H1 (cell line): Measurements from ENCODE around the gene CACNA1B. TPM values are rescaled to one million over a fixed set of nuclear protein-coding genes. Genes with fewer than 3 reads are reported as not detected.
"Not testable (repeated sequence)": the region's sequence is repeated elsewhere in the genome, so short reads cannot be mapped to it uniquely, and the experiment has no call there.

ENCODE experiments used
- CTCF ChIA-PET: fragments of 300-600 bp; sonication (Branson Sonifier 250); formaldehyde crosslinking; loops from one replicate; lab custom pipeline; 2021; ENCODE audit not compliant: partially characterized antibody; lab: Charles Lee
- POLR2A ChIA-PET: fragments of 300-600 bp; sonication (Branson Sonifier 250); formaldehyde crosslinking; loops from one replicate; lab custom pipeline; 2021; ENCODE audit warnings: inconsistent platforms; ENCODE audit not compliant: partially characterized antibody; lab: Charles Lee
- DNase-seq, 2 experiments: peaks; one replicate each; pipeline versions ENCODE4 v3.0.0 to v3.0.0-alpha.2; 2010 to 2022; ENCODE audit warnings: low spot score in 2 of 2, low read depth in 1 of 2, mixed read lengths in 1 of 2
- FAIRE-seq: peaks from 2 replicates; lab custom pipeline; 2011; peaks lifted over from hg19 to GRCh38; lab: Jason Lieb, UNC
- H2AFZ ChIP-seq: 2 replicates; pipeline ENCODE4 v1.8.1; 2012; ENCODE audit warnings: low read length, inconsistent platforms
- H2AK5ac ChIP-seq: 2 replicates; pipeline ENCODE4 v1.6.1; 2013; ENCODE audit warnings: low read depth, low read length
- H2BK120ac ChIP-seq: replicated peaks from 2 replicates; pipeline ENCODE3; 2013; ENCODE audit warnings: low read depth, low read length, inconsistent platforms
- H2BK12ac ChIP-seq: 2 replicates; pipeline ENCODE4 v1.6.1; 2013; ENCODE audit warnings: low read depth, low read length
- H2BK15ac ChIP-seq: 2 replicates; pipeline ENCODE4 v1.6.1; 2013; ENCODE audit warnings: low read length
- H2BK20ac ChIP-seq: 2 replicates; pipeline ENCODE4 v1.6.1; 2013; ENCODE audit warnings: low read length
- H2BK5ac ChIP-seq: 2 replicates; pipeline ENCODE4 v1.6.1; 2013; ENCODE audit warnings: low read depth, low read length
- H3K14ac ChIP-seq: 2 replicates; pipeline ENCODE4 v1.6.1; 2013; ENCODE audit warnings: inconsistent platforms; ENCODE audit not compliant: insufficient read length
- H3K18ac ChIP-seq: 2 replicates; pipeline ENCODE4 v1.6.1; 2013; ENCODE audit warnings: low read length; ENCODE audit errors: extremely low read depth
- H3K23ac ChIP-seq: 2 replicates; pipeline ENCODE4 v1.6.1; 2013; ENCODE audit warnings: inconsistent platforms; ENCODE audit not compliant: insufficient read length
- H3K23me2 ChIP-seq: 2 replicates; pipeline ENCODE4 v1.6.1; 2013; ENCODE audit warnings: low read depth, low read length
- H3K27ac ChIP-seq: 2 replicates; pipeline ENCODE4 v1.6.1; 2011; ENCODE audit warnings: low read depth, low read length, inconsistent platforms
- H3K27me3 ChIP-seq, 4 experiments: replicated peaks in 1 of 4; 1 replicate in 1 of 4; 2 replicates in 3 of 4; pipeline versions ENCODE4 v1.6.1 to v1.8.1; 2011 to 2013; ENCODE audit warnings: low read length in 3 of 4, mild to moderate bottlenecking in 3 of 4, inconsistent platforms in 2 of 4, mixed read lengths in 2 of 4, moderate library complexity in 1 of 4; ENCODE audit not compliant: control insufficient read depth in 3 of 4, insufficient read depth in 3 of 4; ENCODE audit errors: extremely low read depth in 1 of 4
- H3K36me3 ChIP-seq, 4 experiments: 2 replicates each; pipeline versions ENCODE4 v1.6.1 to v1.8.1; 2011 to 2013; ENCODE audit warnings: mild to moderate bottlenecking in 4 of 4, low read length in 3 of 4, moderate library complexity in 2 of 4, control low read depth in 1 of 4, inconsistent platforms in 1 of 4; ENCODE audit not compliant: insufficient read depth in 4 of 4, control insufficient read depth in 2 of 4
- H3K4ac ChIP-seq: replicated peaks from 2 replicates; pipeline ENCODE3; 2013; ENCODE audit warnings: low read length, low read depth, mixed read lengths, inconsistent platforms; ENCODE audit not compliant: insufficient read length
- H3K4me1 ChIP-seq, 4 experiments: replicated peaks in 1 of 4; 1 replicate in 1 of 4; 2 replicates in 3 of 4; pipeline versions ENCODE4 v1.6.1 to v1.8.1; 2011 to 2013; ENCODE audit warnings: low read length in 3 of 4, inconsistent platforms in 2 of 4, mixed read lengths in 1 of 4; ENCODE audit not compliant: insufficient read depth in 4 of 4, control insufficient read depth in 3 of 4
- H3K4me2 ChIP-seq, 2 experiments: 2 replicates each; pipeline versions ENCODE4 v1.6.1 to v1.8.1; 2011 to 2013; ENCODE audit warnings: low read depth in 2 of 2, low read length in 2 of 2, control low read depth in 1 of 2, inconsistent platforms in 1 of 2, mild to moderate bottlenecking in 1 of 2; ENCODE audit not compliant: insufficient read depth in 1 of 2
- H3K4me3 ChIP-seq, 4 experiments: fragments of 200-600, 300-600 bp in 1 of 4; sonication (generic), shearing (Covaris generic), sonication (Bioruptor Twin) in 1 of 4; 2 replicates each; pipeline versions ENCODE4 v1.5.1 to v1.8.1; 2011 to 2016; ENCODE audit warnings: low read length in 4 of 4, low read depth in 3 of 4, control low read depth in 2 of 4, inconsistent platforms in 2 of 4, mild to moderate bottlenecking in 2 of 4, mixed read lengths in 1 of 4, moderate library complexity in 1 of 4; ENCODE audit not compliant: insufficient read depth in 2 of 4; ENCODE audit errors: extremely low read depth in 1 of 4
- H3K56ac ChIP-seq: replicated peaks from 2 replicates; pipeline ENCODE3; 2013; ENCODE audit warnings: low read depth, mild to moderate bottlenecking, mixed read lengths, low read length, inconsistent platforms; ENCODE audit not compliant: insufficient read length
- H3K79me1 ChIP-seq: 2 replicates; pipeline ENCODE4 v1.6.1; 2013; ENCODE audit warnings: low read depth, low read length, control low read depth
- H3K79me2 ChIP-seq, 2 experiments: 2 replicates each; pipeline versions ENCODE4 v1.6.1 to v1.8.1; 2012 to 2013; ENCODE audit warnings: low read length in 2 of 2, mild to moderate bottlenecking in 2 of 2, inconsistent platforms in 1 of 2; ENCODE audit not compliant: insufficient read depth in 2 of 2, control insufficient read depth in 1 of 2
- H3K9ac ChIP-seq, 4 experiments: replicated peaks in 1 of 4; 1 replicate in 1 of 4; 2 replicates in 3 of 4; pipeline versions ENCODE4 v1.6.1 to v1.8.1; 2011 to 2013; ENCODE audit warnings: low read depth in 3 of 4, low read length in 3 of 4, control low read depth in 2 of 4, mild to moderate bottlenecking in 2 of 4, moderate library complexity in 2 of 4, inconsistent platforms in 1 of 4; ENCODE audit errors: extremely low read depth in 1 of 4
- H3K9me3 ChIP-seq, 2 experiments: 2 replicates each; pipeline versions ENCODE4 v1.6.1 to v1.8.1; 2012 to 2013; ENCODE audit warnings: mild to moderate bottlenecking in 2 of 2, moderate library complexity in 2 of 2, control low read depth in 1 of 2, inconsistent platforms in 1 of 2, low read depth in 1 of 2, low read length in 1 of 2, mixed read lengths in 1 of 2; ENCODE audit not compliant: insufficient read depth in 2 of 2
- H4K20me1 ChIP-seq, 2 experiments: replicated peaks in 1 of 2; 2 replicates each; pipeline versions ENCODE3 to v1.8.1; 2011 to 2013; ENCODE audit warnings: inconsistent platforms in 2 of 2, low read length in 2 of 2, mild to moderate bottlenecking in 1 of 2; ENCODE audit not compliant: insufficient read depth in 2 of 2, control insufficient read depth in 1 of 2
- H4K5ac ChIP-seq: 2 replicates; pipeline ENCODE4 v1.6.1; 2013; ENCODE audit warnings: low read length, low read depth, mixed read lengths, inconsistent platforms; ENCODE audit not compliant: insufficient read length
- H4K8ac ChIP-seq: 2 replicates; pipeline ENCODE4 v1.8.0; 2013; ENCODE audit warnings: mild to moderate bottlenecking, moderate library complexity, low read length, inconsistent platforms; ENCODE audit not compliant: insufficient read depth; ENCODE audit errors: extremely low read depth
- H4K91ac ChIP-seq: replicated peaks from 2 replicates; pipeline ENCODE3; 2013; ENCODE audit warnings: low read length, mixed read lengths, inconsistent platforms; ENCODE audit not compliant: insufficient read length
- WGBS, 2 experiments: shearing (Covaris generic) in 1 of 2; methylation state at CpG; one replicate each; pipeline versions ENCODE4 v1.1.6 to v1.1.7; 2013 to 2015; ENCODE audit warnings: low lambda C conversion rate in 2 of 2, mixed read lengths in 2 of 2, inconsistent platforms in 1 of 2, low coverage in 1 of 2, missing lambda C conversion rate in 1 of 2; ENCODE audit not compliant: insufficient replicate concordance in 2 of 2, insufficient coverage in 1 of 2, insufficient read length in 1 of 2; ENCODE audit errors: extremely low coverage in 1 of 2, missing lambda C conversion rate in 1 of 2; 5-methylcytosine and 5-hydroxymethylcytosine counted together
- polyA plus RNA-seq, 7 experiments: library from polyadenylated mRNA; depleted of rRNA in 3 of 7; stranded (reverse) in 5 of 7; unstranded in 2 of 7; fragments of >200 nt in 5 of 7; fragments of 200-250 nt in 2 of 7; gene quantifications; 1 replicate in 5 of 7; 2 replicates in 1 of 7; 4 replicates in 1 of 7; pipeline versions ENCODE4 v1.2.1 to v1.2.3, GENCODE V29; 2011 to 2013; ENCODE audit warnings: missing spikeins in 2 of 7, mixed read lengths in 2 of 7
- total RNA-seq: library from RNA; stranded (reverse); fragmentation: NEBNext Ultra II Directional; extraction: Animal tissue kit (Norgen Biotek cat#: 25700); gene quantifications from 2 replicates; pipeline ENCODE4 v1.2.1, GENCODE V29; 2021

Gene CACNA1B
- total and polyA plus RNA-seq, 2 of the 8 experiments (the other 6 are each of a cell fraction or from before 2014, with no cell fraction given), result 1.5 to 5.7 TPM

GRCh38 chr9:138143491-138143890 is 265.9 kb downstream of the CACNA1B start:
- H3K23me2 ChIP-seq, FAIRE-seq, H2BK15ac ChIP-seq, H3K56ac ChIP-seq, H2BK12ac ChIP-seq, H3K9ac ChIP-seq, DNase-seq, H3K36me3 ChIP-seq, H2BK20ac ChIP-seq, H2BK5ac ChIP-seq, H3K4me3 ChIP-seq, H3K23ac ChIP-seq, H2BK120ac ChIP-seq, H3K4me2 ChIP-seq, H2AFZ ChIP-seq, H4K5ac ChIP-seq, H3K79me1 ChIP-seq, H4K8ac ChIP-seq, H2AK5ac ChIP-seq, POLR2A ChIA-PET, H3K14ac ChIP-seq, H4K20me1 ChIP-seq, H3K4me1 ChIP-seq, H3K27ac ChIP-seq, CTCF ChIA-PET, H3K4ac ChIP-seq, H3K27me3 ChIP-seq, H4K91ac ChIP-seq, H3K79me2 ChIP-seq, H3K18ac ChIP-seq: not testable (repeated sequence)
- peaks cover 3 to 44% of the 10 kb centered on the region in 2 experiments; a peak in 3 of 4 replicates for H3K9me3 ChIP-seq
- 85% methylated on average over 6 of the region's 7 CpGs; no CpG with 5 or more reads in 1 of the 2 experiments for WGBS, 2 experiments

- H3K27me3 ChIP-seq, H3K18ac ChIP-seq, H4K91ac ChIP-seq, H3K36me3 ChIP-seq, H3K4ac ChIP-seq, CTCF ChIA-PET, H3K23ac ChIP-seq, H3K56ac ChIP-seq, H3K79me1 ChIP-seq, H3K4me2 ChIP-seq, H2BK5ac ChIP-seq, H2BK15ac ChIP-seq, H3K4me1 ChIP-seq, H4K8ac ChIP-seq, H2BK20ac ChIP-seq, FAIRE-seq, H4K20me1 ChIP-seq, H2BK12ac ChIP-seq, H4K5ac ChIP-seq, H3K9ac ChIP-seq, H2AFZ ChIP-seq, H3K27ac ChIP-seq, H3K79me2 ChIP-seq, H3K14ac ChIP-seq, POLR2A ChIA-PET, H3K4me3 ChIP-seq, H2BK120ac ChIP-seq, H3K23me2 ChIP-seq, H2AK5ac ChIP-seq, DNase-seq: not testable (repeated sequence)
- peaks cover 2 to 28% of the 10 kb centered on the region in 2 experiments; a peak in 2 of 4 replicates for H3K9me3 ChIP-seq
- no CpG with 5 or more reads among the region's 34 CpGs for WGBS, 2 experiments
Observed at GRCh38 chr9:138147556-138147955, 270.0 kb downstream of the CACNA1B start.
